Kasumi-1 (cell line): ENCODE data around the gene ATL3.
"Not testable (repeated sequence)": the region's sequence is repeated elsewhere in the genome, so short reads cannot be mapped to it uniquely, and the experiment has no call there.

ENCODE experiments used
- DNase-seq, 2 experiments: peaks; one replicate each; lab custom pipeline; 2025; lab: John Stamatoyannopoulos, UW

ATL3 gene, protein sequence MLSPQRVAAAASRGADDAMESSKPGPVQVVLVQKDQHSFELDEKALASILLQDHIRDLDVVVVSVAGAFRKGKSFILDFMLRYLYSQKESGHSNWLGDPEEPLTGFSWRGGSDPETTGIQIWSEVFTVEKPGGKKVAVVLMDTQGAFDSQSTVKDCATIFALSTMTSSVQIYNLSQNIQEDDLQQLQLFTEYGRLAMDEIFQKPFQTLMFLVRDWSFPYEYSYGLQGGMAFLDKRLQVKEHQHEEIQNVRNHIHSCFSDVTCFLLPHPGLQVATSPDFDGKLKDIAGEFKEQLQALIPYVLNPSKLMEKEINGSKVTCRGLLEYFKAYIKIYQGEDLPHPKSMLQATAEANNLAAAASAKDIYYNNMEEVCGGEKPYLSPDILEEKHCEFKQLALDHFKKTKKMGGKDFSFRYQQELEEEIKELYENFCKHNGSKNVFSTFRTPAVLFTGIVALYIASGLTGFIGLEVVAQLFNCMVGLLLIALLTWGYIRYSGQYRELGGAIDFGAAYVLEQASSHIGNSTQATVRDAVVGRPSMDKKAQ

DNA sequence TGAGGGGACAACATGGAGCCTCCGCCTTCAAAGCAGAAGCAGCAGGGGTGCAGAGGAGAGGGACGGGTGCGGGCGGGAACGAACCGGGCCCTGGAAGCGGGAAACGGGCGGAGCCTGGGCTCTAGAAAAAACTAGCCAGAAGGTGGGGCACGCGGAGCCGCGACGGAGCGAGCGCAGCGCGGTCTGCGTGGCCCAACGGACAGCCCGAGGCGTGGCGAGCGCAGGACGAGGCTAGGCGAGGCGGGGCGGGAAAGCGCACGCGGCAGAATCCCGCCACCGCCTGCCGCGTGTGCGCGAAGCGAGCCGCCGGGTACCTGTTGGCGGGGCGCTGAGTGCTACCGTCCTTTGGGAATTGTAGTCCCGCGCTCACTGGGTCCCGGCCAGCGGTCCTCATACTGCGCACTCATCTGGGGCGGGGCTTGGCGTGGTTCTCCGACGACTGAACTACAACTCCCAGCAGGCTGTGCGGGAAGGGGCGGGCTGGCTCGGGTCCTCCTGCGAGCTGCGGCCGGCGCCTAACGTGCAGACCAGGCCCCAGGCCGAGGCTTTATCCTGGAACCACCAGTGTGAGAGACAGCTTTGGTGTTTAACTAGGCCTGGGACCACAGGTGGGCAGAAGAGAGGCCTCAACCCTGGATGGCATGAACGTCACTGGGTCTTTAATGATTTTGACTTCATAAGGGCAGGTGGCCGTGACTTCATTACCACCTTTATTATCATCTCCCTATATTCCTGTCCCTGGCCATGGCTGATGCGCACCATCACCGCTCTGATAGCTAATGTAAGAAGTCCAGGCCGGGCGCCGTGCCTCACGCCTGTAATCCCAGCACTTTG is at the start of gene ATL3:
Gene ATL3 (minus strand): TSS at position 55 of the 834 bp plus-strand sequence. CDS start 41 bp downstream, at position 14.
- DNase-seq = peak; percentile 97

DNA sequence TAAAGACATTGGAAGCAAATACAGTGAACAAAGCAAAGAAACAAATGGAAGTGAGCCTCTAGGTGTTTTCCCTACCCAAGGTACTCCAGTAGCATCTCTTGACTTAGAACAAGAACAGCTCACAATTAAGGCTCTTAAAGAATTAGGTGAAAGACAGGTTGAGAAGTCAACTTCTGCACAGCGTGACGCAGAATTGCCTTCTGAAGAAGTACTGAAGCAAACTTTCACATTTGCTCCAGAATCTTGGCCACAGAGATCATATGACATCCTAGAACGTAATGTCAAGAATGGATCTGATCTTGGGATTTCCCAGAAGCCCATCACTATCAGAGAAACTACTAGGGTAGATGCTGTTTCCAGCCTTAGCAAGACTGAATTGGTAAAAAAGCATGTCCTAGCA is 49.4 kb upstream of the ATL3 start:
- no peak for DNase-seq

DNA sequence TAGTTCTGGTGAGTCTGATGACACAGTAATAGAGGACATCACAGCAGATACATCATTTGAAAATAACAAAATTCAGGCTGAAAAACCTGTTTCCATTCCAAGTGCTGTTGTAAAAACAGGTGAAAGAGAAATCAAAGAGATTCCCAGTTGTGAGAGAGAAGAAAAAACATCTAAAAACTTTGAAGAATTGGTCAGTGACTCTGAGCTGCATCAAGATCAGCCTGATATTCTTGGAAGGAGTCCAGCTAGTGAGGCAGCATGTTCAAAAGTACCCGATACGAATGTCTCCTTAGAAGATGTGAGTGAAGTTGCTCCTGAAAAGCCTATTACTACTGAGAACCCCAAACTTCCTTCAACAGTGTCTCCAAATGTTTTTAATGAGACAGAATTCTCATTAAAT is 48.8 kb upstream of the ATL3 start:
- no peak for DNase-seq

DNA sequence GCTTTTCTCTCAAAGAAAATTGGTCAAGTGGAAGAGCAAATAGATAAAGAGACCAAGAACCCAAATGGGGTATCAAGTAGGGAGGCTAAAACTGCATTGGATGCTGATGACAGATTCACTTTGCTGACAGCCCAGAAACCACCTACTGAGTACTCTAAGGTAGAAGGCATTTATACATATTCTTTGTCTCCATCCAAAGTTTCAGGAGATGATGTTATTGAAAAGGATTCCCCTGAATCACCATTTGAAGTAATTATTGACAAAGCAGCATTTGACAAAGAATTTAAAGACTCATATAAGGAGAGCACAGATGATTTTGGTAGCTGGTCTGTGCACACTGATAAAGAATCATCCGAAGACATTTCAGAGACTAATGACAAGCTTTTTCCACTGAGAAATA is 47.8 kb upstream of the ATL3 start:
- DNase-seq = no peak

DNA sequence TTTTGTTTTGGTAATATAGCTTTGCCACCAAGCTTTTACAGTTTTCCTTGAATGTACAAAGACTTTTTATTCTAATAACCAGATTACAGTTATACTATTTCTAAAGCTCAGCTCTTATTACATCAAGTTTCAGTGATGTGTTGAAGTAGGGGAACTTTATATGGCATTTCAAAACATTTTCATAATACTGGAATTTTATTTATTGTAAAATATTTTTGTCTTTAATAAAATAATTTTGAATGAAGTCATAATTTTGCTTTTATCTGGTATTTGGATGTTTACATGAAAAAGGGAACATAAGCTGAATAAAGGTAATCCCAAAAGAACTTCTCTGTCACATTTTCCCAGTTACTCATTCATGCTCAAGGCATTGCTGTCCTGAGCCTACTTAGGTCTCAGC is 44.9 kb upstream of the ATL3 start:
- DNase-seq = no peak

DNA sequence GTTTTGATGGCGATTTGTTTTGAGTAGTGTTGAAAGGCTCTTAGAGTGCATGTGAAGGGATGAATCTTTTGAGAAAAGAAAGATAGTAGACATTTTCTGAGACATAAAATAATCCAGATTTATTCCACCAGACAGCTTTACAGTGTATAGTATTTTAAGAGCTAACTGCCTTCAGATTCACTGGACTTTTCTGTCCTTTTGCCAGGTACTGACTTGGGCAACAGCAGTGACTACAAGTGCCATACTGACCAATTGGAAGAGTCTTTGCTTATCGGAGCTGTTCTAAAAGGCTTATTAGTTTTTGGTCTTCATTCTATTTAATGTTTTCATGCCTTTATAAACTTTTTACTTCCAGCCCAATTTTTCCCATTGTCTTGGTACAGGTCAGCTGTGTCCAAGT is 42.6 kb upstream of the ATL3 start:
- no peak for DNase-seq

DNA sequence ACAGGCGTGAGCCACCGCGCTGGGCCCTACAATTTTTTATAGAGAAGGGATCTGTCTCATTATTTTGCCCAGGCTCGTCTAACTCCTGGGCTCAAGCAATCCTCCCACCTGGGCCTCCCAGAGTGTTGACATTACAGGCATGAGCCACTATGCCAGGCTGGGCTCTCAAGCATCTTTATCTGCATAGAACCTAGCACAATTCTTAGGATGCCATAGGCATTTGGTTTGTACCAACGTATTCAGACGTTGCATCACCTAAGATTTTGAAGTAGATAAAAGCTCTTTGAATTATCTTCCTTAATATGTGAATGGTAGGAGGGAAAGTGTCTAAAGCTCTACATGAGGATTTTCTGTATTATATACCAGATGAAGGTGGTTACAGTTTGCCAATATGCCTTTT is 40.7 kb upstream of the ATL3 start:
- DNase-seq = no peak

DNA sequence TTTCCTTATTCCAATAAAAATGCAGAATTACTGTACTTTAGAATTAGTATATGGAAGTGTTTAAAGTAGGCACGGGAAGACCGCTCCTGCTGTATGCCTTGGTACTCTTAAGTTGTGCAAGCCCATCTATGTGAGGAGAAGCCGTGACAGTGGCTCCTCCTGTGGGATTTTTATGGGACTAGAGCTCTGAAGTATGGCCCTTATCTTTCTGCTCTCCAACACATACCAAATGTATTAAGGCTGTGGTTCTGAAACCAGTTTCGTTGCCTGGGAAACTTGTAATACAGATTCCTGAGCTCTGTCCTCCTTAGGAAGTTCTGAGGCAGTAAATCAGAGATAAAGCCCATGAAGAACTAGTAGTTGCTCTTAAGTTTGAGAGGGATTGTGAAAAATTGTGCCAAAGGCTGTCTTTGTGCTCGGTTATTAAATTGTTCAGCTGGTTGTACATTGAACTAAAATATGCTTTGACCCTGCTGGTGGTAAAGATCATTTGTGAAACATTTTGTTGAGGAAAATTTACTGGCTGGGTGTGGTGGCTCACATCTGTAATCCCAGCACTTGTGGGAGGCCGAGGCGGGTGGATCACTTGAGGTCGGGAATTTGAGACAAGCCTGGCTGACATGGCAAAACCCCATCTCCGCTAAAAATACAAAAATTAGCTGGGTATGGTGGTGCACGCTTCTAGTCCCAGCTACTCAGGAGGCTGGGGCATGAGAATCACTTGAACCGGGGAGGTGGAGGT is 39.5 kb upstream of the ATL3 start:
- no peak for DNase-seq

DNA sequence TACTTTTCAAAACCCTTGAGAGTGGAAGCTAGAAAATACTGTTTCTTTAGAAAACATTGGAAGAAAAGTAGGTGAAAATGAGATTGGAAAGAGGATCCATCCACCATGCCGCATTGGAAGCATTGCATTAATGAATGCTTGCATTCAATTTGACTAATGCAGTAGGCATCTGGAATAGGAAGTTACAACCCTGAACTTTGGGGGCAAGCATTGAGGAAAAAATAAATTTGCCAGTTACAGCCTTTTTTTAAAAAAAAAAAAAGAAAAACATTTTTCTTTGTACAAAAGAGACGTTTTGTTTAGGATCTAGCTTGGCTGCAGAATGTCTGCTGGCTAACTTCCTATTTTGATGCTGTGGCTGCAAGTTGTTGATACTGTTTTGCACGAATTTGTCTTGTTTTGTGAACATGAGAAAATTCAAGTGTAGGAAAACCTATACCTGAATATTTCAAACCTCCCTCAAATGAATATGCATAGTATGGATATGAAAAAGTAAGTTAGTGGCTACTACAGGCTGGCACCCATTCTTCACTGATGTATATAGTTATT is 38.2 kb upstream of the ATL3 start:
- peak in 1 of 2 experiments; percentile 11 for DNase-seq

DNA sequence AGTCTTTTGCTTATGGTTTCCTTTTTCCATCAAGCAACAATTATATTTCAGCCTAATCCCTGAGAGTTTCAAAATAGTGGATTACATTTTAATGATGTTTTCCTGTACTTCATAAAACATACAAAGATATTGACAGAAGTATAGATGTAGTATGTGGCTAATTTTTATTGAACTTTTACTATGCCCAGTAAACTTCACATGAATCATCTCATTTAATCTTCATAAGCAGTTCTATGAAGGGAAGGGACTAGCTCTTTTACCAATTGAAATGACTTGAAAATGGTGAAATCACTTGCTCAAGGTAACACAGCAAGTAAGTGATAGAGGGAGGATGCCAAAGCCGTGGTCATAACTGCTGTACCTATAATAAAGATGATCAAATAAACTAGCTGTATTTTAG is 37.6 kb upstream of the ATL3 start:
- no peak for DNase-seq

DNA sequence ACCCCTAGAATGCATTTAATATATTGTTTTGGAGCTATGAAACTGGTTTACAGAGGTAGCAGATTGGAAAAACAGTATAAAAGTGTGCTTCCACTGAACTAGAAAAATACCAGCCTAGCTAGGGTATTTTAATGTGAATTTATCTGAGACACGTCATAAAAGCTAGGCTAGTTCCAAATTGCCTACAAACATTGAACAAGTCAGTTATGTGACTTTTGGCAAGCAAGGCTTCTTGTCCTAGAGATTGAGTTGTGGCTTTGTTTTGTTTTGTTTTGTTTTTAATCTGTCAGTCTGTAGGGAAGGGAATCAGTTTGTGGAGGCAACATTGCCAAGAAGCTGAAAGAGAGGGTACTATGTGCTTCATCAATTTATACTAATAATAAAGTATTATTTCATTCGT is 34.4 kb upstream of the ATL3 start:
- DNase-seq = no peak

DNA sequence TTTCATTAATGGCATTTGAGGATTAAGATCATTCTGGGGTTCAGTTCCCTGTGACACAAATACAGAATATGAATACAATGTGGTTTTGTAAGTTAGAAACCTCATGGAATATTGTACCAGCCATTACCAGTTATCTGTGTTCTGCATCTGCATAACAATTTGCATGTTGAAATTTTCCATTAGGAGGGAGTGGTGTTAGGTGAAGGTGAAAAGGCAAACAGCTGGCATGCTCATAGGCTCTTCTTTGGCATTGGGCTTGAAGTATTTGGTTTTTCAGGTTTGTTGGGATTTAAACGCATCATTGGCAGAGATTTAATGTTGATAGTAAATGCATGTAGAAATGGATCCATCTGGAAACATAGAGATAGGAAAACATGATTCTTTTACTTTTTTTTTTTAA is 28.7 kb upstream of the ATL3 start:
- no peak for DNase-seq

DNA sequence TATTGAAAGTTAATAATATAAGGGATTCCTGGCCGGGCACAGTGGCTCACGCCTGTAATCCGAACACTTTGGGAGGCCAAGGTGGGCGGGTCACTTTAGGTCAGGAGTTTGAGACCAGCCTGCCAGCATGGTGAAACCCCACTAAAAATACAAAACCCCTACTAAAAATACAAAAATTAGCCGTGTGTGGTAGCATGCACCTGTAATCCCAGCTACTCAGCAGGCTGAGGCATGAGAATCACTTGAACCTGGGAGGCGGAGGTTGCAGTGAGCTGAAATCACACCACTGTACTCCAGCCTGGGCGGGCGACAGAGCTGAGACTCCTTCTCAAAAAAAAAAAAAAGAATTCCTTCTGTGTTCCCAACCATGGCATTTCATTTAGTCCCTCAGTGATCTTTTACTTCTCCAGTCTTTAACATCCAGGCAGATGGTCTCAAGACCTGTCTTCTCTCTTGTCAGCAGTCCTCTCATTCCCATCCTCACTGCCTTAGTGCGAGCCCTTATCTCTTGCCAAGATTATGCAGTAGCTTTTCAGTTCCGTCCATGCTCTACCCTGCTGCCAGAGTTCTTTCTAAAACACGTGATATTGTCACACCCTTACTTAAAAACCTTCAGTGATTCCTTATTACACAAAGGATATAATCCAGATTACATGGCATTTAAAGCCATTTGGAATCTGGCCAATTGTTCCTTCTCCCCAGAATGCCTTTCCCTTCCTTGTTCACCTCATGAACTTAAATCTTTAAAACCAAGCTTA is 28.0 kb upstream of the ATL3 start:
- no peak for DNase-seq

DNA sequence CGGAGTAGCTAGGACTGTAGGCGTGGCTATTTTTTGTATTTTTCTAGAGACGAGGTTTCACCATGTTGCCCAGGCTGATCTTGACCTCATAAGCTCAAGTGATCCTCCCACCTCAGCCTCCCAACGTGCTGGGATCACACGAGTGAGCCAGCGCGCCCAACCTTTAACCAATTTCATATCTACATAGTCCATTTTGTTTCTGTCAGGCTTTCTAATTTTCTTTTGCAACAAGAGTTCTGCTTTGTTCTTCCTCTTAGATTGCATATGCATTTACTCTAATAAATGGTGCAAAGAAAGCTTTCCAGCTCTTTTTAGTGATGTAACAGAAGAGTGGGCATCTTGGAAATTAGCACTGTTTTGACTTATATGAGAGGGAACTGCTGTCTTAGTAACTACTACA is 23.4 kb upstream of the ATL3 start:
- no peak for DNase-seq

DNA sequence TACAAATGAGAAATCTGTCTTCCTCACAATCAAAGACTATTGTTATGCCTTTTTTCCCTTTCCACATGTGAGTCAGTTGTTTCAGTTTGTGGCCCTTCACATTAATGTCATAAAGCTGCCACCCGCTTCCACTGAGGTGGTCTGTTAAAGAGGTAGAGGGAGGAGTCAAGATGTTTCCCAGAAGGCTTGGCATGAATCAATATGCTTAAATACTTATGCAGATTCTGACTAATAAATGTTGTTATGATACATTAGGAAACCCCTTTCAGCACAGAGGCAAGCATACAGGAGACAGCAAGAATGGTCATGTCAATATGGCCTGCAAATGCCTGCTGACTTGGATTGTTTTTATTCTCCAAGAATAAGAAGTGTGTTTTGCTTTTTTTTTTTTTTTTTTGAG is 16.7 kb upstream of the ATL3 start:
- DNase-seq = no peak

DNA sequence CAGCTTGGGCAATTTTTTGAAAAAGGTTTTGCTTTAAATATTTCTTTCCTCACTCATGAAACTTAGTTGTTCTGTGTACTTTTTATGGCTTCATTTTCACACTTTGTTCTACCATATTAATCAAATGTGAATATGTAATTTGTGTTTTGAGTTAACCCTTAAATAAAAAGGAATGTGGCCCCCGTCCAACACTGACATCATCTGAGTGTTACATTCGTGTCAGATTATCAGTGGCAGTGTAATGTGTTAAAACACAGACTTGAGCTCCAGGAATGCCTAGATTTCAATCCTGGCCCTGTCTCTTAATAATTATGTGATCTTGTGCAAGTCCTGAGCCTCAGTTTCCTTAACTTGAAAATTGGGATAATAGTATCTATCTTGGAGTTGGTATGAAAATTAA is 15.8 kb upstream of the ATL3 start:
- no peak for DNase-seq

DNA sequence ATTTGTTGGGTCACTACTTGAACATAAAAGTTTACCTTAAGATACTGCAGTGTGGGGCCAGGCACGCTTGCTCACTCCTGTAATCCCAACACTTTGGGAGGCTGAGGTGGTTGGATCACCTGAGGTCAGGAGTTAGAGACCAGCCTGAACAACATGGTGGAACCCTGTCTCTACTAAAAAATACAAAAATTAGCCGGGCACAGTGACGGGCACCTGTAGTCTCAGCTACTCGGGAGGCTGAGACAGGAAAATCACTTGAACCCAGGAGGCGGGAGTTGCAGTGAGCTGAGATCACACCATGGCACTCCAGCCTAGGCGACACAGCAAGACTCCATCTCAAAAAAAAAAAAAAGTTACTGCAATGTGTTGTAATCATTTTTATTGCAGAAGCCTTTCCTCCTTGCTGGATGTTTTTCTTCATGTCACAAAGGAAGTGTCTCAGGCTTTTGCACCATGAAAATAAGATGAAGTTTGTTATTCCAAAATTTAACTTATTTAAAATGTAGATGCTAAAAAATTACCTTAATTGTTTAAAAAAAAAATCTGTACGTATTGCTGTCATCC is 14.1 kb upstream of the ATL3 start:
- DNase-seq = not testable (repeated sequence)

DNA sequence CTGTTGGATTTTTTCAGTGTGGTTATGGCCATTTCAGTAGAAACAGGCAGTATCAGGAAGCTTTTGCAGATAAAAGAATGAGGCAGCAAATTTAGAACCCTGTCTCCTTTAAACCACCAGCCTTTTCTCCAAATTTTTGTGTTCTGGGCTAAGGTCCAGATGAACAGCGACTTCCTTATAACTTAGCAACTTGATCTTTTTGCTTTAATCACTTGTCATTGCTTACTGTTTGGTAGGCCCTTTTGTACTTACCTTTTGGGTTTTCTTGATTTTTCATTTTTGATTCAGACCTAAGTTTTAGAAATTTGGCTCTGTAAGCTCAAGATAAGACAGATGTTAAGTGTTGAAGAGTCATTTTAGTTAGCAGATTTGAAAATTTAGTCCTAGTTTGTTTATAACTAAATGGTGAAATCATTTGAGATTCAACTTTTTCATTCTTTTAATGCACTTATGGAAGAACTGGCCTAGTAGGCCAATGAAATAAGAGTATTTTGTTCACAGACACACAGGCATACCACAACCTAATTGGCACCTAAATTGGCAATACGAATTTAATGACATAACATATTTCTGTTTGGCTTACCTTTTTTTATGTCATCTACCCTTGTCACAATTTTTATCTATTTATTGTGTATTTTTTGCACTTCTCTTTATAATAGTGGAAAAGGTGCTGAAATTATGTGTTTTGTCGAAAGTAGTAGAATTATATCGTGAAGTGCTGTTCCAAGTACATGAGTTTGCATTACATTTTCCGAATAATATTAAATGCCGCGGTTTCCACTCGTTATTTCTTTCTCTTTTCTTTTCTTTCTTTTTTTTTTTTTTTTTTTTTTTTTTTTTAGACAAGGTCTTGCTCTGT is 12.2 kb upstream of the ATL3 start:
- peak; percentile 57 to 60 for DNase-seq

DNA sequence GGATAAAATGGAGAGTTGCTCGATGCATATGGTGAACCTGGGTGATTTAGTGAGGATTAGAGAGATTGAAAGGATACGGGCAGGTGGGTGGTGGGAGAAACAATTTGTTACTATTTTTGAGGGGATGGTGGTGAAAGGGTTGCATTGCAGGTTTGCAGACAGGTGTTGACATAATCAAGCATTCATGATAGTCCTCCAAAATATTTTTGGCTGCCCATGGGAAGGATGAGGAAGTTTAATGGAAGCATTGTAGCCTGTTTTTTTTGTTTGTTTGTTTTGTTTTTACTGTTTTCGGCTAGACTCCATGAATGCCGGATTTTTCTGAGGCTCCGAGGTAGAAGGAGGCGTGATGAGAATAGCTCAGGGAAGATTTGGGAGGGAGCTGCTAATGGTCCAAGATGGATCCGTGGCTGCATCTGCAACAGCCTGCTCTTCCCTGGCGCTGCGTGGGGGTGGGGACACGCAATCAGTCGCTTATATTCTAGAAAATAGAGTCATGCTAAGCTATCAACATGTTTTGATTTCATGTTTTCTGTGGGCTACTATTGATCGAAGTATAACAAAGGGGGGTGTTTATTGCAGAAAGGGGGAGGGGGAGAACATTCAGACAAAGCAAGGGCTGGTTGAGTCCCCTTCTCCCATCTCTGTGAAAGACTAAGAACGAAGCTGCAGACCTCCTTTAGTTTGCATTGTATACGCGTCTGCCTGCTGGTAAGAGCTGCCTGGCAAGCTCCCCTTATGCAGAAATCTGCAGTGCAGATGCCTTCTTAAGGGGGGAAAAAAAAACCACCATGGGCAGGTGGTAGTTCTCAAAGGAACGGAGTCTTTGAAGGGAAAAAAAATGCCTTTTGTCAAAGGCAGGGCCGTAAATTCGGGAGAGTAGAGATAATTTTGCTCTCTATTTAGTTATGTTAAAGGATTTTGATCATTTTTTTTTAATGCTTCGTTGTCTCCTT is 11.2 kb upstream of the ATL3 start:
- peak; percentile 32 to 62 for DNase-seq
